Uterus (tissue), 4 donors: ENCODE data around the gene KIFAP3. TPM values are rescaled to one million over a fixed set of nuclear protein-coding genes. Genes with fewer than 3 reads are reported as not detected.

Experiments
- DNase-seq, 2 donors: peaks; one replicate each; pipeline ENCODE4 v3.0.0-alpha.2; 2019 to 2020
- H3K27ac ChIP-seq, 2 donors: fragments of 200-600 bp; sonication (generic); 1 replicate in 1 of 2; 2 replicates in 1 of 2; pipeline ENCODE4 v1.5.1; 2016 to 2018
- H3K27me3 ChIP-seq, 2 donors: fragments of 200-600 bp; sonication (generic); one replicate each; pipeline ENCODE4 v1.5.1; 2018 to 2019; ENCODE audit warnings: control low read depth in 1 of 2
- H3K36me3 ChIP-seq, 2 donors: fragments of 200-600 bp; sonication (generic); one replicate each; pipeline ENCODE4 v1.5.1; 2019; ENCODE audit warnings: control low read depth in 1 of 2
- H3K4me1 ChIP-seq, 2 donors: fragments of 200-600 bp; sonication (generic); one replicate each; pipeline ENCODE4 v1.5.1; 2018 to 2019; ENCODE audit warnings: control low read depth in 1 of 2
- H3K4me3 ChIP-seq, 2 donors: fragments of 200-600 bp; sonication (generic); 1 replicate in 1 of 2; 2 replicates in 1 of 2; pipeline ENCODE4 v1.5.1; 2018 to 2019; ENCODE audit warnings: mild to moderate bottlenecking in 1 of 2
- H3K9me3 ChIP-seq, 2 donors: fragments of 200-600 bp; sonication (generic); one replicate each; pipeline ENCODE4 v1.5.1; 2019; ENCODE audit warnings: control low read depth in 1 of 2
- CTCF ChIP-seq, 4 experiments: fragments of 200-600 bp in 2 of 4; fragments of 450-650 bp in 2 of 4; sonication (generic) in 2 of 4; IDR thresholded peaks; one replicate each; pipeline ENCODE4 v1.5.1; 2016 to 2019; ENCODE audit warnings: antibody characterized with exemption in 4 of 4, mild to moderate bottlenecking in 2 of 4, moderate library complexity in 1 of 4
- POLR2A ChIP-seq, 2 donors: fragments of 450-650 bp; IDR thresholded peaks; one replicate each; pipeline ENCODE4 v1.6.1; 2016; ENCODE audit warnings: antibody characterized with exemption in 2 of 2, mild to moderate bottlenecking in 1 of 2, moderate library complexity in 1 of 2
- intact Hi-C: fragments of 100-400 bp; cut with DNase I; formaldehyde crosslinking; loops from one replicate; pipeline ENCODE4 v1.15.1; 2023; ENCODE audit warnings: low total_unique reads
- total RNA-seq, 4 donors: library from RNA; depleted of rRNA in 3 of 4; stranded (reverse); fragments of >200 nt in 3 of 4; gene quantifications; one replicate each; pipeline versions ENCODE4 v1.1.0 to v1.2.4, GENCODE V29; 2014 to 2023
- donor health status: DM: yes; HTN: yes; CAD: no.

The KIFAP3 gene
- total RNA-seq, 4 donors from 2014 or later, result 6.1 to 79.0 (median 58.7) TPM

- DNase-seq, result no peak
- Histone ChIP-seq H3K36me3 (no peaks in the 10 kb centered on the region), H3K4me1 (no peaks in the 10 kb centered on the region), H3K9me3 (no peaks in the 10 kb centered on the region), H3K27ac (no peak overlapping the region), H3K4me3 (no peak overlapping the region), H3K27me3 (no peaks in the 10 kb centered on the region)
- intact Hi-C loops, result no loop called here
- no peak for TF ChIP-seq CTCF (IDR thresholded peaks at IDR 0.05)
- TF ChIP-seq POLR2A (IDR thresholded peaks at IDR 0.05), result no peak
Observed at GRCh38 chr1:169970114-169970513, 104.4 kb downstream of the KIFAP3 start.

DNA sequence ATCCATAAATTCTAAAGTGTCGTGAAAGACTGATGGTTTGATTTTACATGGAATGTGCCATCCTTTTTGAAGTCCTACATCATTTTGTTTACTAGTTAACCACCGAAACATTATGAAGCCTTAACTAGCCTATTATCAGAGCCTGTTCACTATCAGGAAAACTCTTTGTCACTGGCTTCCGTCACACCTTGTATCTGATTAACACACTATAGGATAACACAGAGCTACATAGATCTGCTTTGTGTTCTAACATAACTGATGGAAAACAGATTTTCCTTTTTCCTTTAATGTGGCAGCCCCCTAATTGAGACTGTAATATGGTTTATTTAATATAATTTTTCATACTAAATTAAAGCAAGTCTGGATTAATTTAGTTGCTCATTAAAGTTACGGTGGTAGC lies 106.3 kb downstream of the KIFAP3 start:
- Histone ChIP-seq H3K4me3 (no peak overlapping the region), H3K27ac (no peak overlapping the region), H3K36me3 (no peaks in the 10 kb centered on the region), H3K4me1 (no peaks in the 10 kb centered on the region), H3K27me3 (no peaks in the 10 kb centered on the region), H3K9me3 (no peaks in the 10 kb centered on the region)
- no peak for DNase-seq
- intact Hi-C loops, result no loop called here
- TF ChIP-seq CTCF (IDR thresholded peaks at IDR 0.05), result no peak
- TF ChIP-seq POLR2A (IDR thresholded peaks at IDR 0.05), result no peak

- Histone ChIP-seq H3K9me3 (no peaks in the 10 kb centered on the region), H3K4me3 (no peak overlapping the region), H3K36me3 (no peaks in the 10 kb centered on the region), H3K27ac (no peak overlapping the region), H3K27me3 (no peaks in the 10 kb centered on the region), H3K4me1 (no peaks in the 10 kb centered on the region)
- no peak for DNase-seq
- TF ChIP-seq POLR2A (IDR thresholded peaks at IDR 0.05) (no peak), CTCF (IDR thresholded peaks at IDR 0.05) (no peak)
- intact Hi-C loops, result no loop called here
Observed at GRCh38 chr1:169964206-169964605, 110.3 kb downstream of the KIFAP3 start.

DNA sequence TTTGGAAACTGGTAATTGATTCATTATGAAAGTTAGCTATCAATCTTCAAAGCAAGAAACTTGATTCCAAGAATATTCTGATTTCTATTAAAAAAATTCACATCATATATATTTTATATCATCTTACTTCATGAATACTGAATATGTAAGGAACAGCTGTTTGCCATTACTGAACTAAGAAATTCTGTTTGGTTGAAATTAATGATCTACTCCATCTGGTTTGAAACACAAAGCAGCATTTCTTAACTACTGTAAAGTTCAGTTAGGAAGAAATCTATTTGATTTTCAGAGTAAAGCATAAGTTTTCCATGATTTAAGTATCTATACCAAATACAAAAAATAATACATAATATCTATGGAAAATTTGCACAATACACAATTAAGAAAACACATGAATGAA lies 114.8 kb downstream of the KIFAP3 start:
- intact Hi-C loops, result no loop called here
- no peak overlapping the region for H3K4me3 ChIP-seq
- H3K27ac ChIP-seq, result no peak overlapping the region
- no peaks in the 10 kb centered on the region for H3K9me3 ChIP-seq
- DNase-seq, result no peak
- no peaks in the 10 kb centered on the region for H3K4me1 ChIP-seq
- H3K27me3 ChIP-seq, result no peaks in the 10 kb centered on the region
- no peaks in the 10 kb centered on the region for H3K36me3 ChIP-seq
- TF ChIP-seq CTCF (IDR thresholded peaks at IDR 0.05), result no peak

DNA sequence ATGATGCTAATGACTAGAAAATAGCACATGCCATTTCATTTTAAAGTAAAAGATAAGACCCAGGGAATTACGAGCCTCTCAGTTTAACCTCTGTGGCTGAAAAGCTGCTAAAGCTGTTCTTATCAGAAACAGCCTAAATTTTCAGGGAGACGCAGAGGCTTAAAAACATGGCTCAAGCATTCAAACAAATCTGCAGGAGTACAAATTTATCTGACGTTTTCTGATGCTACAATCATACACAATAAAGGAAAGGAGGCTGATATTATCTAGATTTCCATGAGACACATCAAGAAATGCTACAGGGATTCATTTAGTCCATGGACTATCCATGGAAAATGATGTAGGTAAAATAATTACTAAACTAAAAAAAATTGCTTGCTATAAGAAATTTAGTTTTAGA lies 115.5 kb downstream of the KIFAP3 start:
- no peaks in the 10 kb centered on the region for H3K27me3 ChIP-seq
- intact Hi-C loops, result no loop called here
- H3K4me3 ChIP-seq, result no peak overlapping the region
- no peaks in the 10 kb centered on the region for H3K4me1 ChIP-seq
- no peak for TF ChIP-seq POLR2A (IDR thresholded peaks at IDR 0.05)
- no peak for TF ChIP-seq CTCF (IDR thresholded peaks at IDR 0.05)
- no peak for DNase-seq
- no peak overlapping the region for H3K27ac ChIP-seq
- no peaks in the 10 kb centered on the region for H3K36me3 ChIP-seq
- H3K9me3 ChIP-seq, result no peaks in the 10 kb centered on the region
